DOHH2 (cell line): Measurements from ENCODE around the gene TUBB6.

Source experiments
- H3F3A ChIP-seq: fragments of 200-600 bp; sonication (generic), shearing (Covaris generic); 2 replicates; pipeline ENCODE4 v1.6.0; 2016; ENCODE audit warnings: antibody characterized with exemption, mild to moderate bottlenecking; ENCODE audit not compliant: control insufficient read depth, insufficient read depth
- H3K27ac ChIP-seq: fragments of 200-600 bp; sonication (generic); 2 replicates; pipeline ENCODE4 v1.5.1; 2014; ENCODE audit warnings: low read depth, mild to moderate bottlenecking, low read length, moderate library complexity
- H3K27me3 ChIP-seq: fragments of 200-600 bp; sonication (generic); 2 replicates; pipeline ENCODE4 v1.6.1; 2014; ENCODE audit warnings: mild to moderate bottlenecking, low read length, mixed read lengths; ENCODE audit not compliant: control insufficient read depth
- H3K36me3 ChIP-seq: fragments of 200-600 bp; sonication (generic); 2 replicates; pipeline ENCODE4 v1.6.1; 2014; ENCODE audit warnings: mild to moderate bottlenecking, low read length, moderate library complexity, mixed read lengths; ENCODE audit not compliant: control insufficient read depth
- H3K4me1 ChIP-seq: fragments of 200-600 bp; sonication (generic); 2 replicates; pipeline ENCODE4 v1.6.1; 2014; ENCODE audit warnings: mild to moderate bottlenecking, low read length, mixed read lengths; ENCODE audit not compliant: control insufficient read depth
- H3K4me2 ChIP-seq: fragments of 200-600 bp; sonication (generic); 2 replicates; pipeline ENCODE4 v1.6.0; 2014; ENCODE audit warnings: mild to moderate bottlenecking, low read length, moderate library complexity
- H3K4me3 ChIP-seq: fragments of 200-600 bp; sonication (generic); 2 replicates; pipeline ENCODE4 v1.5.1; 2014; ENCODE audit warnings: mild to moderate bottlenecking, low read length, mixed read lengths
- H3K79me2 ChIP-seq: fragments of 200-600 bp; sonication (generic); 2 replicates; pipeline ENCODE4 v1.6.1; 2014; ENCODE audit warnings: mild to moderate bottlenecking, low read length, mixed read lengths; ENCODE audit not compliant: control insufficient read depth
- H3K9me2 ChIP-seq: fragments of 200-600 bp; sonication (generic); replicated peaks from 2 replicates; pipeline ENCODE4 v1.6.1; 2014; ENCODE audit warnings: mild to moderate bottlenecking, low read length, mixed read lengths; ENCODE audit not compliant: control insufficient read depth
- H3K9me3 ChIP-seq: fragments of 200-600 bp; sonication (generic); 2 replicates; pipeline ENCODE4 v1.6.1; 2014; ENCODE audit warnings: antibody characterized with exemption, low read length, mixed read lengths; ENCODE audit not compliant: control insufficient read depth, insufficient read depth
- H4K20me1 ChIP-seq: fragments of 200-600 bp; sonication (generic); 2 replicates; pipeline ENCODE4 v1.6.0; 2014; ENCODE audit warnings: low read depth, mild to moderate bottlenecking, antibody characterized with exemption, low read length, moderate library complexity; ENCODE audit not compliant: control insufficient read depth, insufficient read depth
- CTCF ChIP-seq: fragments of 200-600 bp; sonication (generic); IDR thresholded peaks from one replicate; pipeline ENCODE4 v1.5.1; 2014; ENCODE audit warnings: antibody characterized with exemption, mild to moderate bottlenecking, low read depth, low read length; ENCODE audit not compliant: poor library complexity, severe bottlenecking
- EZH2phosphoT487 ChIP-seq: fragments of 200-600 bp; sonication (generic); IDR thresholded peaks from 2 replicates; pipeline ENCODE4 v1.6.1; 2017; ENCODE audit warnings: borderline replicate concordance, mild to moderate bottlenecking, antibody characterized with exemption, low read length, moderate library complexity, mixed read lengths

The TUBB6 gene

DNA sequence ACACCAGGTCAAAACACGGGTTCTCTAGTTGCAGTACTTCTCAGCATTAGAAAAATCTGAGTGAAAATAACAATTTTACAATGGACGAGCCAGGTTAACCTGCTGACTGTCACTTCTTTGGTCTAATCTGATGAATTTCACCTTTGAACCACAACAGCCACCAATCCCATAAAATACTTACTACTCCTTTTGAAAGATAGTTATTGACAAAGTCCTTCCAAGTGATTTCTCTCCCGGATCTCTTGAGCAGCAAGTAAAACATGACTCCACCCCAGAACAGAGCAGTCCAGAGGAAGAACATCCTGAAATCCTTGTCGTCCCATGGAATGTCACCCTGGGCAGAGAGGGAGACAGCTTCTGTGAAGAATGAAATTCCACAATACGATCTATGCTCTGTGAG, 58.7 kb downstream of the TUBB6 start:
- Histone ChIP-seq H3K36me3 (peaks cover 80% of the 10 kb centered on the region), H3F3A (no peaks in the 10 kb centered on the region), H4K20me1 (no peaks in the 10 kb centered on the region), H3K4me3 (no peak overlapping the region), H3K4me2 (no peak overlapping the region), H3K27ac (no peak overlapping the region), H3K79me2 (peaks cover 53% of the 10 kb centered on the region), H3K4me1 (no peaks in the 10 kb centered on the region), H3K9me2 (no peaks in the 10 kb centered on the region), H3K27me3 (no peaks in the 10 kb centered on the region), H3K9me3 (no peaks in the 10 kb centered on the region)
- no peak for TF ChIP-seq EZH2phosphoT487
- no peak for TF ChIP-seq CTCF

DNA sequence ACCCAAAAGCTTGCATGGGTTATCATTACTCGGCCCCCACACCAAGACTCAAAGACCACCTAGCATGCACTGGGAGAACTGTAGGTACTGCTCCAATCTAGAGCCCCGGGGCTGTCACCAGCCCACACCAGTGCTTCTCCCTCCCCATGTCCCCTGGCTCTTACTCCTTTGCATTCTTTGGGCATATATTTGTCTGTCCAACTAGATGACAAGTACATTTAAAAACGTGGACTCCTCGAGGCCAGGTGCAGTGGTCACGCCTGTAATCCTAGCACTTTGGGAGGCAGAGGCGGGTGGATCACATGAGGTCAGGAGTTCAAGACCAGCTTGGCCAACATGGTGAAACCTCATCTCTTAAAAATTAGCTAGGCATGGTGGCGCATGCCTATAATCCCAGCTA, 61.2 kb downstream of the TUBB6 start:
- H3K9me2 ChIP-seq: no peaks in the 10 kb centered on the region
- H3K9me3 ChIP-seq: no peaks in the 10 kb centered on the region
- peaks cover 20% of the 10 kb centered on the region; the same call in 1 of the 2 replicates for H4K20me1 ChIP-seq
- no peaks in the 10 kb centered on the region for H3F3A ChIP-seq
- H3K4me1 ChIP-seq: peaks cover 15% of the 10 kb centered on the region
- H3K79me2 ChIP-seq: peaks cover 74% of the 10 kb centered on the region
- H3K27me3 ChIP-seq: no peaks in the 10 kb centered on the region
- no peak overlapping the region for H3K27ac ChIP-seq
- no peak overlapping the region for H3K4me2 ChIP-seq
- no peak overlapping the region for H3K4me3 ChIP-seq
- peaks cover 75% of the 10 kb centered on the region for H3K36me3 ChIP-seq
- no peak for TF ChIP-seq EZH2phosphoT487
- no peak for TF ChIP-seq CTCF

DNA sequence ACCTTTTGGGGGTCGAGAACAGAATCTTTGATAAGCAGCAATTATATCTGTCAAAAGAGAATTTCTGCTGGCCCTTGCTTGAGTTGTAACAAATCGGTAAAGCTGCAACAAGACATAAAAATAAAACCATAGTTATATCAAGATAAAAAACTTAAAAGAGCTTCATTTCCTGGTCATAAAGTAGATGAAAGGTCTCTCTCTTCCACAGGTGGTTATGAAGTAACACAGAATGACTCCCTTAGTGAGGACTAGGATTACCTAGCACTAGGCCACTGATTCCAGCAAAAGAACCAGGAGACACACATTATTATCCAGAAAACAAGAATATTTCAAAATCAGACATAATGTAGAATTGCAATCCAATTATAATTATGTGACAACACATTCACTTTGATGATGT, 63.5 kb downstream of the TUBB6 start:
- Histone ChIP-seq H3K27me3 (no peaks in the 10 kb centered on the region), H3K27ac (no peak overlapping the region), H3F3A (no peaks in the 10 kb centered on the region), H3K4me1 (peaks cover 34% of the 10 kb centered on the region), H3K9me2 (no peaks in the 10 kb centered on the region), H4K20me1 (peaks cover 24% of the 10 kb centered on the region), H3K4me3 (no peak overlapping the region), H3K36me3 (peaks cover 68% of the 10 kb centered on the region), H3K4me2 (no peak overlapping the region), H3K79me2 (peaks cover 93% of the 10 kb centered on the region), H3K9me3 (no peaks in the 10 kb centered on the region)
- TF ChIP-seq EZH2phosphoT487 (no peak), CTCF (no peak)

- no peaks in the 10 kb centered on the region for H3K9me3 ChIP-seq
- no peak overlapping the region for H3K4me3 ChIP-seq
- H3F3A ChIP-seq: no peaks in the 10 kb centered on the region
- peaks cover 63% of the 10 kb centered on the region for H3K36me3 ChIP-seq
- no peak overlapping the region for H3K27ac ChIP-seq
- no peak for TF ChIP-seq CTCF
- TF ChIP-seq EZH2phosphoT487: no peak
- H3K9me2 ChIP-seq: no peaks in the 10 kb centered on the region
- H4K20me1 ChIP-seq: peaks cover 24% of the 10 kb centered on the region
- H3K79me2 ChIP-seq: peaks cover 89% of the 10 kb centered on the region
- no peaks in the 10 kb centered on the region for H3K27me3 ChIP-seq
- H3K4me1 ChIP-seq: peaks cover 34% of the 10 kb centered on the region
- H3K4me2 ChIP-seq: no peak overlapping the region
Measured at GRCh38 chr18:12372406-12372805, 64.4 kb downstream of the TUBB6 start.
